Stimulated activated CD8-positive, alpha-beta memory T cell treated with anti-CD3 and anti-CD28 coated beads, Interleukin-7, amount 100 ng/mL, for 4 hours (primary cell): ENCODE measurements around the gene KCNN3.

Experiments used
- DNase-seq, 2 donors: peaks; one replicate each; pipeline ENCODE4 v3.0.0-alpha.2; 2020; ENCODE audit warnings: low read depth in 2 of 2

KCNN3 gene

DNA sequence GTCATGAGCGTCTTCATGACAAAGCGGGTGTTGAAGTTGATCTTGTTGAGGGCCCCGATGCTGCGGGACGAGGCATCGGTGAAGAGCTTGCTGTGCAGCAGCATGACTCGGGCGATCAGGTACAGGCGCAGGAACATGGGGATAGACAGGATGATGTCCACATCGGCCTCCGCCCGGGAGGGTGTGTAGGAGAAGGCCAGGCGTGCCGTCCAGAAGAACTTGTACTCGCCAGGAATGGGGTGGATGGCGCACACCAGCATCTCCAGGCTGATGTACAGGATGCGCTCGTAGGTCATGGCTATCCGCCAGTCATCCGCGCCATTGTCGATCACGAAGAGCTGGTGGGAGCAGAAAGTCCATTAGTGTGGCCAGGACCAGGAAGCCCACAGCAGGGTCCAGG lies 98.0 kb downstream of the KCNN3 start:
- no peak for DNase-seq

DNA sequence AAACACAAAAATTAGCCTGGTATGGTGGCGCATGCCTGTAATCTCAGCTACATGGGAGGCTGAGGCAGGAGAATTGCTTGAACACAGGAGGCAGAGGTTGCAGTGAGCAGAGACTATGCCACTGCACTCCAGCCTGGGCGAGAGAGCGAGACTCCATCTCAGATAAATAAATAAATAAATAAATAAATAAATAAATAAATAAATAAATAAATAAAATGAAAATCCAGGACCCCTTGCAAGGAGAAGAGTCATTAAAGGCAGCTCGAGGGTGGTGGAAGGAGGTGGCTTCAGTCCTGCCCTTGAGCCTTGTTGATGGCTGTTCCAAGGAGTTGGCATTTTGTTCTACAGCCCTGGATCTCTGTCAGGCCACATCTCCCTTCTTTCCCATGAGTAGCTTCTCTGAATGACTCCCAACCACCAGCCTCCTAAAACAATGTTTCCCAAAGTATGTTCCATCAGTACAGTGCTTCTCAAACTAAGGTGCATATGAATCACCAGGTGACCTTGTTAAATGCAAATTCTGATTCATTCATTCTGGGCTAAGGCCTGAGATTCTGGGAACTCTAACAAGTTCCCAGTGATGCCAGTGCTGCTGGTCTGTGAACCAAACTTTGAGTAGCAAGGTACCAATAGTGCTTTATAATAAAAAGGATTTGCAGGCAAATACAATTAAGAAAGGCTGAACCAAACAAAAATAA lies 99.0 kb downstream of the KCNN3 start:
- DNase-seq: no peak

DNA sequence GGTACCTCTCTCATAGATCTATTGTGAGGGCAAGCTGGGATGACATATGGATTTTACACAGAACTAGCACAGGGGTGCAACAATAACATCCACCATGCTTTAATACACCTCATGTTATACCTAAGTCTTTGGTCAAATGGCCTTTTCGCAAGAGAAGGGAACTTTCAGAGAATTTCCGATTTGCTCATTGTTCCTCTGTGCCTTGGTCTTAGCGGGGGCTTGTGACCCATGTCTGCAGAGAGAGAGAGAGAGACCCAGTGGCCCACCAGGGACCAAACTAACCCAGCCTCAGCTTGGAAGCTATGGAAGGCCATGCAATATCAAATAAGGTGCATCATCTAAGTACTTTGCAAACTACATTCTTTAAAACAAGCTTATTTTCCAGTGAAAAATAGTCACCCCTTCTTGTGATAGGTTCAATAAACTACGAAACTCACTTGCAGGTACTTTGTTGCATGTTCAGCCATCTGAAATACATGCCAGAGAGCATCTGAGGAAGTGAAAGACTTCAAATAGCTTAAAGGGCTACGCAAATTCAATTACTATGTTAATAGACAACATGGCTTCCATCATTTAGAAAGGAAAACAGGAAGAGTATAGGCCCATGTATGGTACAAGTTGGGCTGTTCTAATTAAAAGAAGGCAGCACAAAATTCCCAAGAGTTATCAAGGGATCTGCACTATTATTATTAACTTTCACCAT lies 100.7 kb downstream of the KCNN3 start:
- no peak for DNase-seq

DNA sequence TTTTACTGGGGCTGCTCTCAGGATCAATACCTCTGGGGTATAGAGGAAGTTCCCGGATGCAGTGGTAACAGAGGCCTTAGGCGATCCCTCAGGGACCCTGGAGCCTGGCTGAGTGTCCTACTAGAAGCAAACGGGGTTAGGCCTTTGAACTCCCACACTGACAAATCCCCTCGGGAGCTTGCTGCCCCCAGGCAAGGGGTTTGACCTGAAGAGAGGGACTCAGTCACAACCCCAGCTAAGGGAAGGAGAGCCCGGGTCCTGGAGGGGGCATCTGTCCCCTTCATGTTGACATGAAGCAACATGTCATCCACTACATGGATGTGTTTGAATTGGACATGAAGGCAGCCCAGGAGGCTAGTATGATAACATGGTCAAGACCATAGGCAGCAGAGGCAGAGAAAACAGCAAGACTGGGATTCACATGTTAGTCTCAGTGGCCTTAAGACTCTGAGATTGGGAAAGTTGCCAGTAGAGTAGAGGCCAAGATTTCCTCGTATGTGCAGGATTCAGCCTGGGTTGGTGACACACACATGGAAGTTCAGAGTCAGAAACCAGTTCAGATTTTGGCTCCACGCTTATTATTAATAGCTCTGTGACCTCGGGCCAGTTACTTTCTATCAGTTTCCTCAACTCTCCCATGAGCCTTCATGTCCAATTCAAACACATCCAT lies 101.5 kb downstream of the KCNN3 start:
- DNase-seq: no peak

DNA sequence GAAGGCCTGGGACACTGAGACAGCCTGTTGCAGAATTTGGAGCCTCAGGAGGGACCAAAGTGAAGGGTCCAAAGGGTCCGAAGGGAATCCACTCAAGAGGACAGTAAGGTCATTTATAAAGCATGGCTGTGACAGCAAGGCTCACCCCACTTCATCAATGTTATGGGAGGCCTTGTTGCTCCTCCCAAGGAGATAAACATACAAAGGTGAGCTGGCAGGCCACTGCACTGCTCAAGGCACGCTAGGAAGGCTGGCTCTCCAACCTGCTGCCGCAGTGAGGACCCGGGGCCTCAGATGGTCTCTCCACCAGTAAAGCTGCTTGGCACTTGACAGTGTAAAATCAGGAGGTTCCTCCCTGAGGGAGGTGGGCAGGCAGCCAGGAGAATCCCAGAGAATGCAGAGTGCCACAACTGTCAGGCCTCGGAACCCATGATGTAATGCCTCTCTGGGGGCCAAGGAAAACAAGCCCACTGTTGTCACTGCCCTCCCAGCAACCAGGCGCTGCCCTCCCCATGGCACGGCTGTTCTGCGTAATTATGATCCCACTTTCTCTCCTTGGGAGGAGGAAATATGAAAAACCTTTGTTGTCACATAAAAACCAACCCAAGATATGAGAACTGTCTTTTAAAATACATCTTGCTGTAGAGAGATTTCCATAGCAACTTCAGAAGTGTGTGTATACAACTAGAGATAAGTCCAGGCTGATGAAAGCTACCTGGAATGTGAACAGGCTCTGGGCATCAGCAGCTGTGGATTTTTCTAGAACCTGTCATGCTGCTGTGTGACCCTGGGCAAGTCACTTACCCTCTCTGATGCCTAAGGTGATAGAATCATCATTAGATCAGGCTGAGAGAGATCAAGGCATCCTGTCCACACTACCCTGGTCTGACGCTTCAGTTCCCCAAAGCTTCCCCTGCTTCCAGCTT lies 102.5 kb downstream of the KCNN3 start:
- no peak for DNase-seq

DNA sequence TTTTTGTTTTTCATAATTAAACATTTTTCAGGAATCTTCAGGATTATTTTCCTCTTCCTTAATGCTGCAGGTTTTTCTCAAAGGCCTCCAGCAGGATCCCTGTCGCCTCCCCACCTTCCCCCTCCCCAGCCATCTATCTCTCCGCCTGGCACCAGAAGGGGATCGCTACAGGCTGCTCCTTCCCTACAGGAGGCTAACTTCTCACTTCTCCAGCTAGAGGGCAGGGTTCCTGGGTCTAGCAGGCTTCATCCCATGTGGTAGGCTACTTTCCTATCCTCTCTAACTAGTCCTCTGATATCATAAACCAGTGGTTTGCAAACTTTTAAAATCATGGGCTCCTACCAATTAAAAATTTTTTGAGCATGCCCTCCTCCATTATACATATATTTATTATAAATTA lies 104.1 kb downstream of the KCNN3 start:
- DNase-seq: no peak

DNA sequence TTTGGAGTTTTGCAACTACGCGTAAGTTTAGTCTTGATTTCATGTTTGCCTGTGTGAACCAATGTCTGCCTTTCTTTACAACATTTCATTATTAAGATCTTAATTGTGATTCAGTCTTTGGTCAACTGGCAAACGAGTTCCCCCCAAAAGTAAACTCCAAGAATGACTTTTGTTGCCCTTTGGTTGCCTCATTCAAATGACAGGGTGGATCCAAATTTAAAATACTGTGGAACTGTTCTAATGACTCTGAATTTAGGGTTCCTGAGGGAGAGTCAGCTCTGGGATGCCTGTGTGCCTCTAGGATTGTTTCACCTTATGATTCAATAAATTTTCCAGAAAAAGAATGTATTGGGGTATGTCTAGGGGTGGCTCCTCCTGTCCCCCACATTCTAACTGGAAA lies 105.3 kb downstream of the KCNN3 start:
- no peak for DNase-seq

DNA sequence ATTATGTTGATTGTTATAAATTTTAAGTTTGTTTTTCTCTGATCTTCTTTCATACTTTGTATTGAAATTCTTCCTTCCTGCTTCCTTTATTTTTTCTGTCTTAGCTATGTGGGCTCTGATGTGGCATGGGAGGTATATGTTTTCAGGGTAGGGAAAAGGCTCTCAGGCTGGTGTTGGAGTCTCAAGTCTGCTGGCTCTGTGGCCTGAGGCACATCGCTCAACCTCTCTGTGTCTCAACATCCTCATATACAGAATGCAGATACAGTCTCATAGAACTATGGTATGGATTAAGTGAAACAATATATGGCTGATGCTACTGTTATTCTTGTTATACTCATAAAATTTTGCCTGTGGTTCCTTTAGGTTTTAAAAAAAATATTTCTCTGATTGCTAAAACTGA lies 105.9 kb downstream of the KCNN3 start:
- DNase-seq: no peak

DNA sequence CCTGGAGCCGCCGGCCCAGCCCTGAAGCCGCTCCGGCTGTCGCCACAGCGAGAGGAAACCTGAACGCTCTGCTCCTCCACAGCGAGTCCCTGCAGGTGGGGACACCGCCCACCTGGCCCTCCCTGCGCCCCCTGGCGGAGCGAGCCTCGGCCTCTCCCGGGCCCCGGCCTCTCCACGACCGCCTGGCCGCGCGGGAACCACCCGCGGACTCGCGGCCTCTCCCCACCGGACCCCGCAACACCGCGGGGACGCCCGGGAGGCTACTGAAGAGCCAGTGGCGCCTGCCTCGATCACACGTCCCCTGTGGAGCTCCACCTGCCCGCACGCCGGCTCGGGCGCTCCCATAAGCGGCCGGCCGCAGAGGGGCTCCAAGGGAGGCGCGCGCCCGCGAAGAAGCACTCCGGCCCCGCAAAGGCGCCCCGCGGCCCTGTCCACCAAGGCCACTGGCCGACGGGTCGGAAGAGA lies 109.6 kb downstream of the KCNN3 start:
- DNase-seq: peak; percentile 72 to 79

DNA sequence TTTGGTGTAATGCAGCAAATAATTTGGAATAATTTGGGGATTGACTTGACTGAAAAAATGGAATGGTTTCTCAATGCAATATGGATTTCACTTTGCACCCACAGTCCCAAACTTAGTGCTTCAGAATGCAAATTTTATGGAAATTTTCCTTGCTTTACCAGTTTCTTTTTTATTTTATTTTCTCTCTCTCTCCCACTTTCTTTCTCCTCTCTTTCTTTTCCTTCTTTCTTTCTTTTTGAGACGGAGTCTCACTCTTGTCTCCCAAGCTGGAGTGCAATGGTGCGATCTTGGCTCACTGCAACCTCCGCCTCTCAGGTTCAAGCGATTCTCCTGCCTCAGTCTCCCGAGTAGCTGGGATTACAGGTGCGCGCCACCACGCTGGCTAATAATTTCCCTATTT lies 110.3 kb downstream of the KCNN3 start:
- DNase-seq: no peak

DNA sequence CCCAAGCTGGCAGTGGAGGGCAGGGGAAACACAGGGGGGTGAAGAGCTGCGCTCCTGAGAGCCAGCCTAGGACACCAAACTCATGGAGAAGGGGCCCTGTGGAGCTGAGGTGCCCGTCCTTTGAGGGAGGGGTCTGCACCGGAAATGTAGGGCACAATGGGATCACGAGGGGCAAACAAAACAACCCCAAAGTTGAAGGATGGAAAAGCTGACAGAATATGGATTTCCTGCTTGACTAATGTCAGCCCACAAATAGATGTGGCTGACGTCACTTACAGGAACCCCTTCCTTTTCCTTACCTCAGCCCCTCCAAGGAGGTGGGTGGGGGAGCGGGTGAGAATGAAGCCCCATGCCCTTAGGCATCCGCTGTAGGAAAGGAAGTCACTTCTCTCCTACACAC lies 110.9 kb downstream of the KCNN3 start:
- DNase-seq: peak; percentile 66 to 78

DNA sequence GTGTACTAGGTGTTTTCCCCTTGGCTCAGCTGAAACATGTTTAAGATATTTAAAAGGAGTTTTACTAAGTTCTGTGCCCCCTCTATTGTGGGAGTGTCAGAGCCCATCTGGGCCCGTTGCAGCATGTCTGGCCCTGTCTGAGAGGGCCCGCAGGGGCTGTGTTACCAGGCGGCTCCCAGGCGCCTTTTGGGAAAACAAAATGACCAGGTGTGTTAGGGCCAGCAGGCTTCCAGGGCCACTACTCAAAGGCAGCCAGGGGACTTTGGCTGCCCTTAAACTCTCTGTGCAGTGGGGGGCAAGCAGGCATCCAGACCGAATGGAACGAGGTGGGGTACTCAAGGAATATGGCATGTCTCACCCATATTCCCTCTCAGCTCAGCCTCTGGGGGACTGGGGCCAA lies 111.7 kb downstream of the KCNN3 start:
- no peak for DNase-seq

DNA sequence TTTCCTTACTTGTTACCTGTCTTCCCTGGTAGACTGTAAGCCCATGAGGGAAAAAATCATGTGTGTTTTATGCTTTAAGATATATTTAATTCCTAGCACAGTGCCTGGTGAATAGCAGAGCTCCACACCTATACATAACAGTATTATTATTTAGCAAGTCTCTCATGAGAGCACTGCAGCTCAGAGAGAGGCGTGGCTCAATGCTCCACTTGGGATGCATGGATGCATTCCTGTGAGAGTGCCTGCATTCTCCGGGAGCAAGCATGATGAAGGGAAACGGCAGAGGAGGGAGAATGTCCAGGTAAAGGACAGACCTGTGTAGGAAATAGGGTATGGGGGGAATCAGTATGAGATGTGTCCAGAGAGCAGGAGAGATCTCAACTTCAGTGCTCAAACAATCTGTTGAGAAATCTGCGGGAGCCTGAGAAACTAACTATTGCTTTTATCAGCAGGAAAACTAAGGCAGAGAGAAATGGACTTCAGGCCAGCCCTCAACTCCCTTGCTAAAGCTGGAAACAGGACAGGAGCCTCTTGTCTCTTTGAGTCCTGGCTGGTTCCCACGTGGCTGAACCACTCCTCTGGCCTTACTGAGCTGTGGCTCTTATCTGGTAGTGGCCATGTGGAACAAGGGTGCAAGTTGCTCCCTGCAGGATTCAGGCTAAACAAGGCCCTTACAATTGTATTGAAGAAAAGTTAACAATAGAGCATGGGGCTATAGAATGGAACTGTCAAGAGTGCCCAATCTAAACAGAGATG lies 113.1 kb downstream of the KCNN3 start:
- no peak for DNase-seq

DNA sequence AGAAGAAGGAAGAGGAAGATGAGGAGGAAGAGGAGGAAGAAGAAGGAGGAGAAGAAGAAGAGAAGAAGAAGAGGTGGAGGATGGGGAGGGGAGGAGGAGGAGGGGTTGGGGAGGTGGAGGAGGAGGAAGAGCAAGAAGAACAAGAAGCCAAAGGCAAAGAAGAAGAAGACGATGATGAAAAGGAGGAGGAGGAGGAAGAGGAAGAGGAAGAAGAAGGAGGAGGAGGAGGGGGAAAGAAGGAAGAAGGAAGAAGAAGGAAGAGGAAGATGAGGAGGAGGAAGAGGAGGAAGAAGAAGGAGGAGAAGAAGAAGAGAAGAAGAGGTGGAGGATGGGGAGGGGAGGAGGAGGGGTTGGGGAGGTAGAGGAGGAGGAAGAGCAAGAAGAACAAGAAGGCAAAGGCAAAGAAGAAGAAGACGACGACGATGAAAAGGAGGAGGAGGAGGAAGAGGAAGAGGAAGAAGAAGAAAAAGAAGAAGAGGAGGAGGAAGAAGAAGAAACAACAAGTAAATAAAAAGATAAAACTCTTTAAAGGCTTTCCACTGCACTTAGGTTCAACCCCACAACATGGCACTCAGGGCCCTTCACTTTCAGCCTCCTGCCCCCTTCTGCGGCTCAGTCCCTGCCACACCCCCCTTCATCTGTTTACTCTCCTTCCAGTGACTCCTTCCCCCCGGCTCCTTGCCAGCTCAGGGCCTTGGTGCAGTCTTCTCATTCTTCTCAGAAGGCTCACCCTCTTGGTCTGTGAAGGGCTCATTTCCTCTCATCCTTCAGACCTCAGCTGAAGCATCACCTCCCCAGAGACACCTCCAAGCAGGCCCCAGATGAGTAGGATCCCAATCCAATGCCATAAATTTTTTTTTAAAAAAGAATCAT lies 114.0 kb downstream of the KCNN3 start:
- peak; percentile 35 for DNase-seq

DNA sequence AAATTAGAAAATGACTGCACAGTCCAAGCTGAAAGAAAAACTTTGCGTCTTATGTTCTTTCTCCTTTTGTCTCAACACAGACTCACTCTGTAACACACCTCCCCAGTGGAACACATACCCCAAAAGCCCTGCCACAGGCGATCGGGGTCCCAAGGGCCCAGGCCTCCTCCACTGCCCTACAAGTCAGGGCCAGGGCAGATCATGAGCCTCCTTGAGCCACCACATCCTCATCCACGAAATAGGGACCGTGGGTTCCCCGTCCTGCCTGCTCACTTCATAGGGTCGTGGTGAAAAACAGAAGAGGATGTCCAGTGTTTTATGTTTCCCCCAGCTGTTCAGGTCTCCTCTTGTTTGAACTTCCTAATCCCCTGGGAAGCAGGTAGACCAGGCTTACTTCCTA lies 116.7 kb downstream of the KCNN3 start:
- DNase-seq: no peak

DNA sequence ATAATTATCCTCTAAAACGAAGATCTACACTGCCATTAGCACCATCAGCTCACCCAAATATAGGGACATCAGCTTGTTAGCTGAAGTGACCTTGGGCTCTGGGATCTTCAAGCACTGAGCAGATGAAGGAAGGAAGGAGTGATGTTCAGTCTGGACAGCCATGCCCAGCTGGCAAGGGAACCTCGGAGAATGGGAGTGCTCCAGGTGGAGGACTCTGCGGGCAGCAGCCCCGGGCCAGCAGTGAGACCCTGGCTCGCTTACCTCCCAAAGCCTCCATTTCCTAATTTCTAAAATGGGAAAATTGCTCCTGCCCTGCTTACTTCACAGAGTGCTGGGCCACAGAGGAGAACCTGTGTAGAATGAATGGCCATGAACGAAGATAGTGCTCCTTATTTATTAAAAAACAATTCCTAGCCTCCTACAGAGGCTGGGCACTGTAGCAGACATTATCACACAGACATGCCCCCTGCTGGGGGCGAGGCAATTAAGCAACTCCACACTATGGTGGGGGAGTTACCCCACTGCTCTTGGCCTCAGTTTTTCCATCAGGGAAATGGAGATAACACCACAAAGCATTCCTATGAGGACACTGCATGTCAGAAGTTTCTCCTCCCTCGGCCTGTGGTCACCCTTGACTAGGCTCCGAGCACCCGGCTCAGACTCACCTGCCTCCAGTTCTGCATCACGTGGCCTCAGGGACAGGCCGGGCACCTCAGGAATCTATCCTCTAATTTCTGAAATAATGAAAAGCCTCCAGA lies 117.6 kb downstream of the KCNN3 start:
- DNase-seq: no peak

DNA sequence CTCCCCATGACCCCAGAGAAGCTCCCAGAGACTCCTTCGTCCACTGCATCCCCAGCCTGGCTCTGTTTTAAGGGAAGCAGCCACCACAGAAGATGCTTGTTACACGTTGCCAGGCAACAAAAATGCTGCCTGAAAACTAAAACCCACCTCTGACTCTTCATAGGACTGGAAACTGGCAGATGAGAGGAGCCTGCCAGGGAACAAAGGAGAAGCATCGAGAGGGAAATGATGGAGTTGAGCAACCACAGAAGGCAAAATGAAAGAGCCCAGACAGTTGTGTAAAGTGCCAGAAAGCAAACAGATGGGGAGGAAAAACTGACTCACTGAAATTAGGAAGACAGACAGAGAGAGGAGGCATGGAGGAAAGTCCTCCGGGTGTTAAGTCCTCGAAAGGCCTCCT lies 118.4 kb downstream of the KCNN3 start:
- DNase-seq: no peak

DNA sequence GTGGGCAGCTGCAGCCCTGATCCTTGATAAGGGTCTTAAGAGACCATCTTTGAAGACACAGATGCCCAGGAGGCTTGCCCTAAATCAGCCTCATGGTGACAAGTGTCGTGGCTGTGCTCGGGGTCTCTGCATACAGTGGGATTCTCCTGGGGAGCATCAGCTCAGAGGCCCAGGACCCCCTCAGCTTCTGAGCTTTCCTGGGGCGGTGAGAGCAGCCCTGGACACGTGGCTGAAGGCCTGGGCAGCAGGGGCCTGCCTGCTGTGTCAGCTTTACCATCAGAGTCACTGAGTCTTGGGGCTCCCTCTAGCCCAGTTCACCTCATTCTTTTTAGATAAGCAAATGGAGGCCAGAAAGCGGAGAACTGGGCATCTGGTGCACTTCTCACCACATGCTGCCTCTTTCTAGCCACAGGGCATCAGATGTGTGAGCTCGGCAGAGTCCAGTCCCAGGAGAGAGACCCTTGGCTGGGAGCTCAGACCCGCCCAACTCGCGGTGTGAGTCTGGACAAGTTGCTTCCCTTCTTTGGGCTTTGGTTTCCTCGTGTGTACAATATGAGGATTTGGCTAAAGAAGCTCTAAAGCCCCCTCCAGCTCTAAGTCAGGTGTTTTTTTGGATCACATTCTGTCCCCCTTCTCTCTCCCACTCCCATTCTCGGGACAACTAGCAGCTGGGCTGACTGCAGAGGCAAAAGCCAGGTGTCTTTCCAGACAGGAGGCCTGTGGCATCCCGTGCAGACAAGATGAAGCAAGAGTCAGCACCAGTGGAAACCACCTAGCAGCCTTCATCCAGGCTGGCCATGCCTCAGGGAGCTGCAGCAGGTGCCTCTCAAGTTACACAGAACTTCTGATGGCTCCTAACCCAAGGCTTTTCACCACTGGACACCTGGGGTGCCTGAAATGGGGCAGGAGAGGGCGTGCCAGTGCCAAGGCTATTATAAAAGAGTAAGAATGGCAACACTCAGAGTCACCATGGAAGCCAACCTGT lies 119.1 kb downstream of the KCNN3 start:
- DNase-seq: no peak
